H9 (cell line): ENCODE measurements around the gene CD79B. TPM values are rescaled to one million over a fixed set of nuclear protein-coding genes. Genes with fewer than 3 reads are reported as not detected.

Source experiments
- DNase-seq: peaks from one replicate; pipeline ENCODE4 v3.0.0-alpha.2; 2017
- H2AFZ ChIP-seq: one replicate; pipeline ENCODE4 v1.6.1; 2013; ENCODE audit warnings: mild to moderate bottlenecking, low read length, control low read depth, moderate library complexity
- H2AK5ac ChIP-seq: 2 replicates; pipeline ENCODE4 v1.6.1; 2013; ENCODE audit warnings: low read length, control low read depth, mixed read lengths; ENCODE audit not compliant: insufficient read length
- H2BK120ac ChIP-seq: one replicate; pipeline ENCODE4 v1.6.1; 2013; ENCODE audit warnings: low read depth, mild to moderate bottlenecking, low read length, control low read depth, inconsistent platforms; ENCODE audit not compliant: poor library complexity, severe bottlenecking
- H2BK12ac ChIP-seq: 2 replicates; pipeline ENCODE4 v1.6.1; 2013; ENCODE audit warnings: low read length, control low read depth, mixed read lengths, low read depth; ENCODE audit not compliant: insufficient read length
- H2BK15ac ChIP-seq: 2 replicates; pipeline ENCODE4 v1.6.1; 2013; ENCODE audit warnings: low read depth, low read length, control low read depth
- H2BK20ac ChIP-seq: one replicate; pipeline ENCODE4 v1.6.1; 2013; ENCODE audit warnings: low read depth, mild to moderate bottlenecking, low read length, control low read depth, inconsistent platforms; ENCODE audit not compliant: poor library complexity, severe bottlenecking
- H2BK5ac ChIP-seq: 2 replicates; pipeline ENCODE4 v1.6.1; 2013; ENCODE audit warnings: low read length, control low read depth, mixed read lengths; ENCODE audit not compliant: insufficient read length
- H3K14ac ChIP-seq: 2 replicates; pipeline ENCODE4 v1.6.1; 2013; ENCODE audit warnings: low read length, control low read depth; ENCODE audit not compliant: insufficient read depth
- H3K18ac ChIP-seq: 2 replicates; pipeline ENCODE4 v1.6.1; 2013; ENCODE audit warnings: low read depth, mild to moderate bottlenecking, mixed read lengths, low read length, control low read depth; ENCODE audit not compliant: insufficient read length
- H3K23ac ChIP-seq: 2 replicates; pipeline ENCODE4 v1.6.1; 2013; ENCODE audit warnings: low read length, control low read depth, mixed read lengths, low read depth; ENCODE audit not compliant: insufficient read length
- H3K23me2 ChIP-seq: 2 replicates; pipeline ENCODE4 v1.6.1; 2013; ENCODE audit warnings: low read depth, mild to moderate bottlenecking, mixed read lengths, low read length, control low read depth; ENCODE audit not compliant: insufficient read length, poor library complexity, severe bottlenecking
- H3K27ac ChIP-seq: 2 replicates; pipeline ENCODE4 v1.5.1; 2013; ENCODE audit warnings: low read length, control low read depth, mixed read lengths, low read depth; ENCODE audit not compliant: insufficient read length
- H3K27me3 ChIP-seq: 2 replicates; pipeline ENCODE4 v1.6.1; 2013; ENCODE audit warnings: low read length, control low read depth, inconsistent platforms; ENCODE audit not compliant: insufficient read depth
- H3K4ac ChIP-seq: 2 replicates; pipeline ENCODE4 v1.6.1; 2013; ENCODE audit warnings: low read depth, mild to moderate bottlenecking, control low read depth, inconsistent platforms, low read length, moderate library complexity
- H3K4me1 ChIP-seq: 2 replicates; pipeline ENCODE4 v1.6.1; 2013; ENCODE audit warnings: low read length, control low read depth, inconsistent platforms; ENCODE audit not compliant: insufficient read depth
- H3K4me2 ChIP-seq: 2 replicates; pipeline ENCODE4 v1.6.1; 2013; ENCODE audit warnings: low read length, control low read depth, mixed read lengths; ENCODE audit not compliant: insufficient read length, insufficient read depth
- H3K56ac ChIP-seq: 2 replicates; pipeline ENCODE4 v1.6.1; 2013; ENCODE audit warnings: low read depth, mild to moderate bottlenecking, mixed read lengths, low read length, control low read depth; ENCODE audit not compliant: insufficient read length
- H3K79me1 ChIP-seq: 2 replicates; pipeline ENCODE4 v1.6.1; 2013; ENCODE audit warnings: low read depth, mild to moderate bottlenecking, moderate library complexity, low read length, control low read depth, inconsistent platforms; ENCODE audit not compliant: insufficient read depth, poor library complexity, severe bottlenecking
- H3K79me2 ChIP-seq: 2 replicates; pipeline ENCODE4 v1.6.1; 2013; ENCODE audit warnings: low read length, control low read depth, inconsistent platforms; ENCODE audit not compliant: insufficient read depth
- H3K9ac ChIP-seq: 2 replicates; pipeline ENCODE4 v1.6.1; 2013; ENCODE audit warnings: low read length, control low read depth, mixed read lengths; ENCODE audit not compliant: insufficient read length; ENCODE audit errors: extremely low read depth
- H3K9me3 ChIP-seq: one replicate; pipeline ENCODE4 v1.6.1; 2013; ENCODE audit warnings: low read depth, low read length, inconsistent platforms; ENCODE audit not compliant: control insufficient read depth
- H3T11ph ChIP-seq: one replicate; pipeline ENCODE4 v1.6.1; 2013; ENCODE audit warnings: mild to moderate bottlenecking, low read length, control low read depth, inconsistent platforms
- H4K20me1 ChIP-seq: one replicate; pipeline ENCODE4 v1.6.1; 2013; ENCODE audit not compliant: control insufficient read depth, insufficient read length, insufficient read depth
- H4K5ac ChIP-seq: 2 replicates; pipeline ENCODE4 v1.6.1; 2013; ENCODE audit warnings: low read depth, mild to moderate bottlenecking, mixed read lengths, low read length, control low read depth; ENCODE audit not compliant: insufficient read length
- H4K8ac ChIP-seq: replicated peaks from 2 replicates; pipeline ENCODE4 v1.6.1; 2013; ENCODE audit warnings: low read length, control low read depth, mixed read lengths, low read depth; ENCODE audit not compliant: insufficient read length
- H4K91ac ChIP-seq: 2 replicates; pipeline ENCODE4 v1.6.1; 2013; ENCODE audit warnings: low read depth, mild to moderate bottlenecking, moderate library complexity, mixed read lengths, low read length, control low read depth; ENCODE audit not compliant: insufficient read length
- H3K27ac Mint-ChIP-seq, 3 experiments: 2 replicates in 2 of 3; 3 replicates in 1 of 3; pipeline ENCODE4 v1.8.0; 2020 to 2021; ENCODE audit warnings: mixed read lengths in 3 of 3, mild to moderate bottlenecking in 1 of 3, moderate library complexity in 1 of 3
- H3K27me3 Mint-ChIP-seq: 2 replicates; pipeline ENCODE4 v1.8.0; 2021; ENCODE audit warnings: low read depth, mild to moderate bottlenecking, moderate library complexity, mixed read lengths
- H3K36me3 Mint-ChIP-seq, 3 experiments: 2 replicates in 2 of 3; 3 replicates in 1 of 3; pipeline ENCODE4 v1.8.0; 2020 to 2021; ENCODE audit warnings: low read depth in 3 of 3, mixed read lengths in 3 of 3; ENCODE audit not compliant: insufficient read depth in 1 of 3
- H3K4me1 Mint-ChIP-seq, 2 experiments: 2 replicates each; pipeline ENCODE4 v1.8.0; 2020; ENCODE audit warnings: mixed read lengths in 2 of 2
- H3K4me3 Mint-ChIP-seq, 2 experiments: 2 replicates in 1 of 2; 3 replicates in 1 of 2; pipeline ENCODE4 v1.8.0; 2020 to 2021; ENCODE audit warnings: mild to moderate bottlenecking in 2 of 2, mixed read lengths in 2 of 2, moderate library complexity in 1 of 2
- H3K9me3 Mint-ChIP-seq, 2 experiments: 2 replicates in 1 of 2; 3 replicates in 1 of 2; pipeline ENCODE4 v1.8.0; 2020; ENCODE audit warnings: mild to moderate bottlenecking in 2 of 2, mixed read lengths in 2 of 2, moderate library complexity in 1 of 2
- CTCF ChIP-seq: fragments of 200-600 bp; sonication (generic); conservative IDR thresholded peaks from 3 replicates; pipeline ENCODE4 v1.8.0; 2021; ENCODE audit warnings: antibody characterized with exemption, mild to moderate bottlenecking
- WGBS: extraction: QIAGEN DNeasy Blood & Tissue Kit; methylation state at CpG from one replicate; pipeline ENCODE4 v1.1.7; 2013; ENCODE audit warnings: missing lambda C conversion rate, low lambda C conversion rate, mixed read lengths; ENCODE audit not compliant: insufficient read length; ENCODE audit errors: extremely low coverage; 5-methylcytosine and 5-hydroxymethylcytosine counted together
- total RNA-seq: library from RNA; stranded (reverse); gene quantifications from 2 replicates; pipeline ENCODE4 v1.2.1, GENCODE V29; 2021

Gene CD79B
- total RNA-seq, 1 experiment from 2014 or later = 0.96 TPM

GRCh38 chr17:63937319-63937718 lies 5.2 kb upstream of the CD79B start:
- H3K27ac Mint-ChIP-seq = 0 out of 7 replicates have a peak overlapping the region, but pooled peaks of 1 of the 3 experiments have one; percentile 13
- TF ChIP-seq CTCF = no peak
- Histone ChIP-seq H3K79me2 (no peaks in the 10 kb centered on the region), H3K23ac (no peak overlapping the region), H4K5ac (no peak overlapping the region), H3K23me2 (no peaks in the 10 kb centered on the region), H3K4ac (no peak overlapping the region), H3K18ac (no peak overlapping the region), H3K14ac (no peak overlapping the region), H2BK12ac (no peak overlapping the region), H2AFZ (no peak overlapping the region), H4K91ac (no peak overlapping the region), H3K27me3 (no peaks in the 10 kb centered on the region), H4K8ac (no peak overlapping the region), H2BK15ac (no peak overlapping the region), H2BK5ac (no peak overlapping the region), H3K9ac (no peak overlapping the region), H3K79me1 (no peaks in the 10 kb centered on the region), H3K56ac (no peak overlapping the region), H3K4me2 (no peak overlapping the region), H2AK5ac (no peak overlapping the region), H2BK120ac (no peak overlapping the region), H3T11ph (no peak overlapping the region), H3K9me3 (no peaks in the 10 kb centered on the region), H4K20me1 (no peaks in the 10 kb centered on the region), H3K27ac (no peak overlapping the region), H3K4me1 (no peaks in the 10 kb centered on the region), H2BK20ac (no peak overlapping the region)
- no peak overlapping the region for H3K4me3 Mint-ChIP-seq
- H3K36me3 Mint-ChIP-seq = peaks cover 3 to 14% (median 9%) of the 10 kb centered on the region in 3 experiments; a peak in 5 of 7 replicates
- no peaks in the 10 kb centered on the region for H3K9me3 Mint-ChIP-seq
- no peak for DNase-seq
- WGBS = no CpG with 5 or more reads among the region's 6 CpGs
- H3K4me1 Mint-ChIP-seq = peaks cover 8 to 23% of the 10 kb centered on the region in 2 experiments
- no peaks in the 10 kb centered on the region; the same call in 1 of the 2 replicates for H3K27me3 Mint-ChIP-seq
